Measurements from ENCODE around the gene GAS2. TPM values are rescaled to one million over a fixed set of nuclear protein-coding genes. Genes with fewer than 3 reads are reported as not detected.
A peak's percentile ranks its signal among the peaks of the same experiment; 100 is the strongest.

Gene GAS2
- total RNA-seq, 1 donor from 2014 or later: 42.8 TPM

DNA sequence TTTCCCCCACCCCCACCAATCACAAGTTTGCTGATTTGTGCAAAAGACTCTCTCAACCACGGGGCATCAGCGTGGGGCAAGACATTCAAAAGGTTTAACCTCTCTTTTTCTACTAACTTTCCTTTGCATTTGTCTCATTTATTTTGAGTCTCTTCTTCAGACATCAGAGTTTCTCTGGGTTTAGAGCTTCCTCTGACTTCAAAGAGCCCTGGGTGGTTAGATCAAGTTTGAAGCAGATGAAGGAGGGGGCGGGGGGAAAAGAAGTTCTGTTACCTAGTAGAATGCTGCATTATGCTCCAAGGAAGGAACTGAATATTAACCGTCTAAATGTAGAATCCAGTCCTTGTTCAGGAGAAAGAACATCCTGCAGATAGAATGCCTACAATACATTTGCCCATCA, 24.5 kb downstream of the GAS2 start:
- Histone ChIP-seq H3K4me3 (ENCODE audit: low read length in 3 of 3) (no peak overlapping the region), H3K27me3 (ENCODE audit: control insufficient read depth in 3 of 3, insufficient read depth in 3 of 3, low read length in 3 of 3) (no peaks in the 10 kb centered on the region), H3K36me3 (ENCODE audit: control insufficient read depth in 3 of 3, insufficient read depth in 3 of 3, low read length in 3 of 3) (peaks cover 0 to 3% (median 0%) of the 10 kb centered on the region in 3 donors), H3K9me3 (ENCODE audit: control insufficient read depth in 3 of 3, low read length in 3 of 3) (no peaks in the 10 kb centered on the region), H3K4me1 (ENCODE audit: control insufficient read depth in 3 of 3, insufficient read depth in 3 of 3, low read length in 3 of 3) (no peaks in the 10 kb centered on the region), H3K9ac (ENCODE audit: low read depth in 1 of 3, low read length in 3 of 3) (no peak overlapping the region), H3K27ac (ENCODE audit: low read depth, low read length) (no peak overlapping the region)

DNA sequence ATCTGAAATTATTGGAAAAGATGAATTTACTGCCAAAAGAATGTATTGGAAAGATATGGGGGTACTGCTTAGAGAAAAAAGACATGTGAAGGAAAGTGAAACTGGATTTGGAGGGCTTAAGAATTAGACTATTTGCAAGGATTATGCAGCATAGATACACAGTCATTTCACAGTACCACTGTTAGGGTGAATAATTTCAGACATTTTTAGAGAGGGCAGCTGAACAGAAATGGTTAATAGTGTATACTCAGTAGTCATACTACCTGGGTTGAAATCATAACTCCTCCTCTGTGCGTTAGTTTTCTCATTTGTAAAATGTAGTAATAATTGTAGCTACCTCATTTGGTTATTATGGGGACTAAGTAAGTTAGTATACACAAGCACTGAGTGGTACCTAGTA, 33.0 kb downstream of the GAS2 start:
- no peak overlapping the region for H3K9ac ChIP-seq (ENCODE audit: low read depth in 1 of 3, low read length in 3 of 3)
- H3K27me3 ChIP-seq (ENCODE audit: control insufficient read depth in 3 of 3, insufficient read depth in 3 of 3, low read length in 3 of 3): no peaks in the 10 kb centered on the region
- H3K36me3 ChIP-seq (ENCODE audit: control insufficient read depth in 3 of 3, insufficient read depth in 3 of 3, low read length in 3 of 3): no peaks in the 10 kb centered on the region
- no peak overlapping the region for H3K4me3 ChIP-seq (ENCODE audit: low read length in 3 of 3)
- no peaks in the 10 kb centered on the region for H3K4me1 ChIP-seq (ENCODE audit: control insufficient read depth in 3 of 3, insufficient read depth in 3 of 3, low read length in 3 of 3)
- H3K9me3 ChIP-seq (ENCODE audit: control insufficient read depth in 3 of 3, low read length in 3 of 3): no peaks in the 10 kb centered on the region
- no peak overlapping the region for H3K27ac ChIP-seq (ENCODE audit: low read depth, low read length)

- no peak overlapping the region for H3K27ac ChIP-seq (ENCODE audit: low read depth, low read length)
These were observed 35.6 kb downstream of the GAS2 start for GRCh38 chr11:22702031-22702430.

GRCh38 chr11:22703040-22703439, 36.6 kb downstream of the GAS2 start:
- H3K9me3 ChIP-seq (ENCODE audit: control insufficient read depth in 3 of 3, low read length in 3 of 3): no peaks in the 10 kb centered on the region
- peak overlapping the region in 1 of 3 donors; percentile 6 for H3K9ac ChIP-seq (ENCODE audit: low read depth in 1 of 3, low read length in 3 of 3)

More at GRCh38 chr11:22702031-22702430, 35.6 kb downstream of the GAS2 start:
- H3K9ac ChIP-seq (ENCODE audit: low read depth in 1 of 3, low read length in 3 of 3): no peak overlapping the region
- no peaks in the 10 kb centered on the region for H3K4me1 ChIP-seq (ENCODE audit: control insufficient read depth in 3 of 3, insufficient read depth in 3 of 3, low read length in 3 of 3)
- no peaks in the 10 kb centered on the region for H3K9me3 ChIP-seq (ENCODE audit: control insufficient read depth in 3 of 3, low read length in 3 of 3)
- H3K27me3 ChIP-seq (ENCODE audit: control insufficient read depth in 3 of 3, insufficient read depth in 3 of 3, low read length in 3 of 3): no peaks in the 10 kb centered on the region
- no peaks in the 10 kb centered on the region for H3K36me3 ChIP-seq (ENCODE audit: control insufficient read depth in 3 of 3, insufficient read depth in 3 of 3, low read length in 3 of 3)
- H3K4me3 ChIP-seq (ENCODE audit: low read length in 3 of 3): no peak overlapping the region

GRCh38 chr11:22703591-22703990, 37.2 kb downstream of the GAS2 start:
- Histone ChIP-seq H3K9ac (ENCODE audit: low read depth in 1 of 3, low read length in 3 of 3) (peak overlapping the region in 1 of 3 donors; percentile 6), H3K27me3 (ENCODE audit: control insufficient read depth in 3 of 3, insufficient read depth in 3 of 3, low read length in 3 of 3) (no peaks in the 10 kb centered on the region), H3K9me3 (ENCODE audit: control insufficient read depth in 3 of 3, low read length in 3 of 3) (no peaks in the 10 kb centered on the region), H3K4me3 (ENCODE audit: low read length in 3 of 3) (no peak overlapping the region), H3K4me1 (ENCODE audit: control insufficient read depth in 3 of 3, insufficient read depth in 3 of 3, low read length in 3 of 3) (no peaks in the 10 kb centered on the region), H3K36me3 (ENCODE audit: control insufficient read depth in 3 of 3, insufficient read depth in 3 of 3, low read length in 3 of 3) (no peaks in the 10 kb centered on the region), H3K27ac (ENCODE audit: low read depth, low read length) (peak overlapping the region; percentile 19)

More at GRCh38 chr11:22703040-22703439, 36.6 kb downstream of the GAS2 start:
- Histone ChIP-seq H3K27ac (ENCODE audit: low read depth, low read length) (peak overlapping the region; percentile 19), H3K4me1 (ENCODE audit: control insufficient read depth in 3 of 3, insufficient read depth in 3 of 3, low read length in 3 of 3) (no peaks in the 10 kb centered on the region), H3K27me3 (ENCODE audit: control insufficient read depth in 3 of 3, insufficient read depth in 3 of 3, low read length in 3 of 3) (no peaks in the 10 kb centered on the region), H3K36me3 (ENCODE audit: control insufficient read depth in 3 of 3, insufficient read depth in 3 of 3, low read length in 3 of 3) (no peaks in the 10 kb centered on the region), H3K4me3 (ENCODE audit: low read length in 3 of 3) (peak overlapping the region in 1 of 3 donors; percentile 7)

DNA sequence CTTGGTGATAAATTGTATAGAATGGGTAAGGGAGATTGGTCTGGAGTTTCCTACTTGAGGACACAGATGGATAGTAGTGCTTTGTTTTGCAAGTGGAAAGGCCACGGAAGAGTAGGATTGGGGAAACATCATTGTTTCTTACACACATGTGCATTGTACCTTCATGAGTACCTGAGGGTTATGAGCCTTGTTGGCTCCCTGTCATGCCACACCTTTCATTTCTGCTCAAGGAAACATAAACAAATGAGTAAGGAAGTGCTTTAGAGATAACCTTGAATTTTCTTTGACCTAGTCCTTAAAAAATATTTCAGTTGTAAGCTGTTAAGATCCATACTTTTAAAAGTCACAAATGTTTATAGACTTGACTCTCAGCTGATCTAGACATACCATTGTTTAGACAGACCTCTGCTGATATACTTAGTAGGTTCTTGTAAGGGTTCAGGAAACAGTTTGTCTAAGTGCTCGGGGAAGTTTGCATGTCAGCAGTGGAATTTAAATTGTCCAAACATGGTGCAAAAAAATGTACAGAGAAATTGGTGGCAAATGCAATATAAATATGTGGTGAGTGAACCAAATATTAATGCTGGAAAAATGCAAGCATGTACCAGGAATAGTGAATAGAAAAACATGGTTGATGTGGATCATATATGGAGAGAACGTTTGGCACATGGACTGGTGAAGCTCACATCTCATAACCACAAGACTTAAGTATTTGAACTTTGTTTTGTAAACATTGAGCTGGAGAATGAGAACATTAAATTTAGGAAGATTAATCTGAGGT, 40.9 kb downstream of the GAS2 start:
- H3K9me3 ChIP-seq (ENCODE audit: control insufficient read depth in 3 of 3, low read length in 3 of 3): no peaks in the 10 kb centered on the region
- H3K27me3 ChIP-seq (ENCODE audit: control insufficient read depth in 3 of 3, insufficient read depth in 3 of 3, low read length in 3 of 3): no peaks in the 10 kb centered on the region
- no peak overlapping the region for H3K4me3 ChIP-seq (ENCODE audit: low read length in 3 of 3)
- no peaks in the 10 kb centered on the region for H3K4me1 ChIP-seq (ENCODE audit: control insufficient read depth in 3 of 3, insufficient read depth in 3 of 3, low read length in 3 of 3)
- H3K9ac ChIP-seq (ENCODE audit: low read depth in 1 of 3, low read length in 3 of 3): no peak overlapping the region
- H3K27ac ChIP-seq (ENCODE audit: low read depth, low read length): no peak overlapping the region
- H3K36me3 ChIP-seq (ENCODE audit: control insufficient read depth in 3 of 3, insufficient read depth in 3 of 3, low read length in 3 of 3): peaks cover 0 to 3% (median 0%) of the 10 kb centered on the region in 3 donors

- H3K36me3 ChIP-seq (ENCODE audit: control insufficient read depth in 3 of 3, insufficient read depth in 3 of 3, low read length in 3 of 3): peaks cover 0 to 3% (median 0%) of the 10 kb centered on the region in 3 donors
- no peak overlapping the region for H3K27ac ChIP-seq (ENCODE audit: low read depth, low read length)
- H3K4me1 ChIP-seq (ENCODE audit: control insufficient read depth in 3 of 3, insufficient read depth in 3 of 3, low read length in 3 of 3): no peaks in the 10 kb centered on the region
- H3K27me3 ChIP-seq (ENCODE audit: control insufficient read depth in 3 of 3, insufficient read depth in 3 of 3, low read length in 3 of 3): no peaks in the 10 kb centered on the region
- H3K4me3 ChIP-seq (ENCODE audit: low read length in 3 of 3): no peak overlapping the region
- no peaks in the 10 kb centered on the region for H3K9me3 ChIP-seq (ENCODE audit: control insufficient read depth in 3 of 3, low read length in 3 of 3)
- no peak overlapping the region for H3K9ac ChIP-seq (ENCODE audit: low read depth in 1 of 3, low read length in 3 of 3)
These were observed 44.8 kb downstream of the GAS2 start for GRCh38 chr11:22711071-22711770.

- no peak overlapping the region for H3K27ac ChIP-seq (ENCODE audit: low read depth, low read length)
- no peak overlapping the region for H3K9ac ChIP-seq (ENCODE audit: low read depth in 1 of 3, low read length in 3 of 3)
- H3K4me1 ChIP-seq (ENCODE audit: control insufficient read depth in 3 of 3, insufficient read depth in 3 of 3, low read length in 3 of 3): no peaks in the 10 kb centered on the region
- no peaks in the 10 kb centered on the region for H3K9me3 ChIP-seq (ENCODE audit: control insufficient read depth in 3 of 3, low read length in 3 of 3)
- peaks cover 0 to 3% (median 0%) of the 10 kb centered on the region in 3 donors for H3K36me3 ChIP-seq (ENCODE audit: control insufficient read depth in 3 of 3, insufficient read depth in 3 of 3, low read length in 3 of 3)
- no peak overlapping the region for H3K4me3 ChIP-seq (ENCODE audit: low read length in 3 of 3)
- no peaks in the 10 kb centered on the region for H3K27me3 ChIP-seq (ENCODE audit: control insufficient read depth in 3 of 3, insufficient read depth in 3 of 3, low read length in 3 of 3)
These were observed 45.5 kb downstream of the GAS2 start for GRCh38 chr11:22711880-22712279.

DNA sequence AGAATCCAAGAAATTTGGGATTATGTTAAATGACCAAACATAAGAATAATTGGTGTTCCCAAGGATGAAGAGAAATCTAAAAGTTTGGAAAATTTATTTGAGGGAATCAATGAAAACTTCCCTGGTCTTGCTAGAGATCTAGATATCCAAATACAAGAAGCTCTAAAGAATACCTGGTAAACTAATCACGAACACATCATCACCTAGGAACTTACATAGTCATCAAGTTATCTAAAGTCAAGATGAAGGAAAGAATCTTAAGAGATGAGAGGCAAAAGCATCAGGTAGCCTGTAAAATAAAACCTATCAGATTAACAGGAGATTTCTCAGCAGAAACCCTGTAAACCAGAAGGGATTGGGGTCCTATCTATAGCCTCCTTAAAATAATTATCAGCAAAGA, 46.9 kb downstream of the GAS2 start:
- Histone ChIP-seq H3K36me3 (ENCODE audit: control insufficient read depth in 3 of 3, insufficient read depth in 3 of 3, low read length in 3 of 3) (peaks cover 0 to 3% (median 0%) of the 10 kb centered on the region in 3 donors), H3K9ac (ENCODE audit: low read depth in 1 of 3, low read length in 3 of 3) (no peak overlapping the region), H3K4me3 (ENCODE audit: low read length in 3 of 3) (no peak overlapping the region), H3K27me3 (ENCODE audit: control insufficient read depth in 3 of 3, insufficient read depth in 3 of 3, low read length in 3 of 3) (no peaks in the 10 kb centered on the region), H3K9me3 (ENCODE audit: control insufficient read depth in 3 of 3, low read length in 3 of 3) (no peaks in the 10 kb centered on the region), H3K27ac (ENCODE audit: low read depth, low read length) (no peak overlapping the region), H3K4me1 (ENCODE audit: control insufficient read depth in 3 of 3, insufficient read depth in 3 of 3, low read length in 3 of 3) (no peaks in the 10 kb centered on the region)

GRCh38 chr11:22715971-22716370, 49.6 kb downstream of the GAS2 start:
- Histone ChIP-seq H3K27ac (ENCODE audit: low read depth, low read length) (no peak overlapping the region), H3K36me3 (ENCODE audit: control insufficient read depth in 3 of 3, insufficient read depth in 3 of 3, low read length in 3 of 3) (peaks cover 0 to 3% (median 0%) of the 10 kb centered on the region in 3 donors), H3K27me3 (ENCODE audit: control insufficient read depth in 3 of 3, insufficient read depth in 3 of 3, low read length in 3 of 3) (no peaks in the 10 kb centered on the region), H3K9me3 (ENCODE audit: control insufficient read depth in 3 of 3, low read length in 3 of 3) (no peaks in the 10 kb centered on the region), H3K4me1 (ENCODE audit: control insufficient read depth in 3 of 3, insufficient read depth in 3 of 3, low read length in 3 of 3) (peaks cover 0 to 4% (median under 1%) of the 10 kb centered on the region in 3 donors), H3K9ac (ENCODE audit: low read depth in 1 of 3, low read length in 3 of 3) (no peak overlapping the region), H3K4me3 (ENCODE audit: low read length in 3 of 3) (no peak overlapping the region)
